ENCODE data around the gene CDK18. TPM values are rescaled to one million over a fixed set of nuclear protein-coding genes. Genes with fewer than 3 reads are reported as not detected.

Gene CDK18
- total RNA-seq, 1 donor from 2014 or later, result 3.0 TPM

DNA sequence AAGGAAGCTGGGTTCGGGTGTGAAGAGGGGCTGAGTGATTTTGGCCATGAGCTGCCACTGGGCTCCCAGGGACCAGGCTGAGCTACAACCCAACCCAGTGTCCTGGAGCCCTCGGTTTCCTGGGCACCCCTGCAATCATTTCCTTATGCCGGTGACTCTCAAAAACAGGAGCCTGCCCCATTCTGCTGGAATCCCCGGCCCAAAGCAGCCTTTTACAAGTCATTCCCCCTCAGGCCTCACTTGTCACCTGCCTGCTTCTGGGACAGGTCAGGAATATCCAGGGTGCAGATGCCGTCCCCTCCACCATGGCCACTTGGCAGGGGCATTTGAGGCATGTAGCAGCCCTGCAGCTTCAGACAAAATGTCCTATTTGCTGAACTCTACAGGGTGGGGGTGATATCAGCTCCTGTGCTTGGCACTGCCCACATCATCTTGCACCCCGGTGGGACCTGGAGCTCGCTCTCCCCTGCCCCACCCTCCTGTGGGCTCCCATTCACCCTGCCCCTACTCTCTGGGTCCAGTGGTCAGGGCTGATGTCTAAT, 30.0 kb downstream of the CDK18 start:
- TF ChIP-seq, protein P1, sequence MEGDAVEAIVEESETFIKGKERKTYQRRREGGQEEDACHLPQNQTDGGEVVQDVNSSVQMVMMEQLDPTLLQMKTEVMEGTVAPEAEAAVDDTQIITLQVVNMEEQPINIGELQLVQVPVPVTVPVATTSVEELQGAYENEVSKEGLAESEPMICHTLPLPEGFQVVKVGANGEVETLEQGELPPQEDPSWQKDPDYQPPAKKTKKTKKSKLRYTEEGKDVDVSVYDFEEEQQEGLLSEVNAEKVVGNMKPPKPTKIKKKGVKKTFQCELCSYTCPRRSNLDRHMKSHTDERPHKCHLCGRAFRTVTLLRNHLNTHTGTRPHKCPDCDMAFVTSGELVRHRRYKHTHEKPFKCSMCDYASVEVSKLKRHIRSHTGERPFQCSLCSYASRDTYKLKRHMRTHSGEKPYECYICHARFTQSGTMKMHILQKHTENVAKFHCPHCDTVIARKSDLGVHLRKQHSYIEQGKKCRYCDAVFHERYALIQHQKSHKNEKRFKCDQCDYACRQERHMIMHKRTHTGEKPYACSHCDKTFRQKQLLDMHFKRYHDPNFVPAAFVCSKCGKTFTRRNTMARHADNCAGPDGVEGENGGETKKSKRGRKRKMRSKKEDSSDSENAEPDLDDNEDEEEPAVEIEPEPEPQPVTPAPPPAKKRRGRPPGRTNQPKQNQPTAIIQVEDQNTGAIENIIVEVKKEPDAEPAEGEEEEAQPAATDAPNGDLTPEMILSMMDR (IDR thresholded peaks at IDR 0.05), result no peak
- H3K4me1 Mint-ChIP-seq (ENCODE audit: unreplicated experiment), result peaks cover 5% of the 10 kb centered on the region
- no peak overlapping the region for H3K4me3 Mint-ChIP-seq (ENCODE audit: unreplicated experiment)
- H3K27me3 Mint-ChIP-seq (ENCODE audit: unreplicated experiment), result peaks cover 19% of the 10 kb centered on the region
- H3K9me3 Mint-ChIP-seq (ENCODE audit: unreplicated experiment), result no peaks in the 10 kb centered on the region
- DNase-seq (ENCODE audit: extremely low spot score, unreplicated experiment), result no peak
- no peaks in the 10 kb centered on the region for H3K36me3 Mint-ChIP-seq (ENCODE audit: unreplicated experiment)
- H3K27ac Mint-ChIP-seq (ENCODE audit: unreplicated experiment), result no peak overlapping the region

DNA sequence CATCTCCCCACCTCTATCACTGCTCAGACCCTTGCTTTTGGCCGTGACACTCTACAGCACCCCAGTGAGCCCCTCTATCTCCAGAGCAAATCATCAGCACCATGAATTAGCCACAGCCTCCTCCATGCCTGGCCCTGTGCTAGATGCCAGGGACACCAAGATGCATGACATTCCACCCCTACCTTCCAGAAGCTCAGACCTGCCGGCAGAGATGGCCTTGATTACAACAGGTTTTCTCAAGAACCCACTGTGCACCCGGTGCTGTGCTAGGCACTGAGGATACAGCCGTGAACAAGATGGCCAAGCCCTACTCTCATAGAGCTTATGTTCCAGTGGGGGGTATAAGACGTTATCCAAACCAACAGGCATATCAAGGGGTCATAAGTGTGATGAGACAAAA, 30.6 kb downstream of the CDK18 start:
- TF ChIP-seq, protein P1 (IDR thresholded peaks at IDR 0.05), result no peak
- Mint-ChIP-seq H3K4me3 (ENCODE audit: unreplicated experiment) (no peak overlapping the region), H3K27ac (ENCODE audit: unreplicated experiment) (no peak overlapping the region), H3K9me3 (ENCODE audit: unreplicated experiment) (no peaks in the 10 kb centered on the region), H3K4me1 (ENCODE audit: unreplicated experiment) (peaks cover 2% of the 10 kb centered on the region), H3K36me3 (ENCODE audit: unreplicated experiment) (no peaks in the 10 kb centered on the region), H3K27me3 (ENCODE audit: unreplicated experiment) (peaks cover 13% of the 10 kb centered on the region)
- DNase-seq (ENCODE audit: extremely low spot score, unreplicated experiment), result no peak

DNA sequence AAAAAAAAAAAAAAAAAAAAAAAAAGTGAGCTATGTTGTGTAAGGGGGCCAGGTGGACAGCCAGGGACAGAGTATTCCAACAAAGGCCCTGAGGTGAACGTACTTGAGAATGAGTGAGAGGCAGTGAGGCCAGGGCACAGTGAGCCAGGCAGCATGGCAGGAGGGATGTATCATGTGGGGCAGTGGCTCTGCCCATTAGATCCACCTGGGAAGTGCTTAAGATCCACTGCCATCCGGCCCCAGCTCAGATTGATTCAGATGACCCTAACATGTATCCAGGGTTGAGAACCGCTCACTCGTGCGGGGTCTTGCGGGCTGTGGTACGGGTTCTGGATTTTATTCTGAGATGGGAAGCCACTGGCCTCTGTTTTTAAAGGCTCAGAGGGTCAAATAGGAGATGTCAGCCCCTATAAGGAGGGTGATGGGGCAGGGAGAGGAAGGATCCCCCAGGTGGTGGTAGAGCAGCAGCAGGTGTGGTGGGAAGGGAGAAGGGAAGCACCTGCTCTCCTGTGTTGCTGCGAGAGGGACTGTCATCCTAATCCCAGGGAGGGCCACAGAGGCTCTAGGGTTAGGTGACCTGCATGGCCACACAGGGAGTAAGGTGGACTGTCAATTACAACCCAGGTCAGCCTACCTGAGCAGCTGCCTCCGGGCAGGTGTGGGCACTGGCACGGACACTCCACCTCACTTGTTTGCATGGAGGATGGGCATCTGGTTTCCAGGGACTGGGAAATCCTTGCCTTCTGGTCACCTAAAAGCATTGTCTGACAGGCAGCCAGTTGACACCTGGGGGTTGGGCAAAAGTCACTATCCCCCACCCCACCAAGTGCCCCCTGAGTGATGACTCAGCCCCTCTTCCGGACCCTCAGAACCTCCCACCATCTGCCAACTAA, 31.6 kb downstream of the CDK18 start:
- peaks cover 14% of the 10 kb centered on the region for H3K27me3 Mint-ChIP-seq (ENCODE audit: unreplicated experiment)
- DNase-seq (ENCODE audit: extremely low spot score, unreplicated experiment), result no peak

DNA sequence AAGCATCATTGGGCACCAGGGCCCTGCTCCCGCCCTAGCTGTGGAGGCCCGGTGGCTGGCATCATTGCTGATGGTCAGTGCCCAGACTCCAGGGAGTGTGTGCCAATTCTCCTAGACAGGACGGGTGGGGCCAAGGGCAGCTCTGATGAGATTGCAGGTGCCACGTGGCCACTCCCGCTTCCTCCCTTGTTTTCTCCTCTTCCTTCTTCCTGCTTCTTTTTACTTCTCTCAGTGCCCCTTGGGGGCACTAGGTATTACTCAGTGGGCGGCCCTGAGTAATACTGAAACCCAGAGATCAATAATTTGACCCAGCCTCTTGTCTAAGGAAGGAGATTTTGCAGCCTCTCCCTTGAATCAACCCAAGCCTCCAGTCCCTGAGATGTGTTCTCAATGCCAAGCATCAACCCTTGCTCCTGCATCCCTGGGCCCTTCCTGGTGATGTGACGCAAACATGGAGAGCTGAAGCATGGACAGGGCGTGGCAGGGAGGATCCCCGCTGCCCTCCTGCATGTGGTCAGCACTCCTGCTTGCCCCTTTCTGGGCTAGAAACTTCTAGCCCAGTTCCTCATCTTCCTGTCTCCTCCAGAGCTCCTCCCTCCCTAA, 32.4 kb downstream of the CDK18 start:
- no peak overlapping the region for H3K27ac Mint-ChIP-seq (ENCODE audit: unreplicated experiment)
- peaks cover 2% of the 10 kb centered on the region for H3K4me1 Mint-ChIP-seq (ENCODE audit: unreplicated experiment)
- DNase-seq (ENCODE audit: extremely low spot score, unreplicated experiment), result no peak
- H3K4me3 Mint-ChIP-seq (ENCODE audit: unreplicated experiment), result no peak overlapping the region
- H3K27me3 Mint-ChIP-seq (ENCODE audit: unreplicated experiment), result peaks cover 21% of the 10 kb centered on the region
- no peaks in the 10 kb centered on the region for H3K9me3 Mint-ChIP-seq (ENCODE audit: unreplicated experiment)
- no peaks in the 10 kb centered on the region for H3K36me3 Mint-ChIP-seq (ENCODE audit: unreplicated experiment)
- TF ChIP-seq, protein P1 (IDR thresholded peaks at IDR 0.05), result no peak

More for the DNA sequence above, 31.6 kb downstream of the CDK18 start:
- Mint-ChIP-seq H3K4me1 (ENCODE audit: unreplicated experiment) (peaks cover 2% of the 10 kb centered on the region), H3K36me3 (ENCODE audit: unreplicated experiment) (no peaks in the 10 kb centered on the region), H3K9me3 (ENCODE audit: unreplicated experiment) (no peaks in the 10 kb centered on the region), H3K4me3 (ENCODE audit: unreplicated experiment) (no peak overlapping the region), H3K27ac (ENCODE audit: unreplicated experiment) (no peak overlapping the region)
- TF ChIP-seq, protein P1 (IDR thresholded peaks at IDR 0.05), result no peak

Measured in osteocyte (in vitro differentiated cells).